Activated CD8-positive, alpha-beta T cell treated with anti-CD3 and anti-CD28 coated beads for 36 hours (primary cell): ENCODE data around the gene SLC22A8. TPM values are rescaled to one million over a fixed set of nuclear protein-coding genes. Genes with fewer than 3 reads are reported as not detected.

ENCODE experiments used
- ATAC-seq: fragments of 200-7000 bp; cut with Tn5 transposase; one replicate; pipeline ENCODE4 v1.10.0; 2021; ENCODE audit warnings: mild to moderate bottlenecking, moderate library complexity
- CTCF ChIA-PET: fragments of 350-600 bp; sonication (Branson Sonifier 250); formaldehyde crosslinking; loops from one replicate; lab custom pipeline; 2021; ENCODE audit warnings: antibody characterized with exemption; lab: Charles Lee
- POLR2A ChIA-PET: fragments of 350-600 bp; sonication (Branson Sonifier 250); formaldehyde crosslinking; loops from one replicate; lab custom pipeline; 2021; ENCODE audit warnings: antibody characterized with exemption; lab: Charles Lee
- DNase-seq: peaks from one replicate; pipeline ENCODE4 v3.0.0-alpha.2; 2020
- H3K27ac Mint-ChIP-seq: one replicate; pipeline ENCODE4 v1.8.0; 2021; ENCODE audit warnings: mild to moderate bottlenecking, mixed read lengths
- H3K27me3 Mint-ChIP-seq: one replicate; pipeline ENCODE4 v1.8.0; 2021; ENCODE audit warnings: mixed read lengths
- H3K36me3 Mint-ChIP-seq: one replicate; pipeline ENCODE4 v1.8.0; 2021; ENCODE audit warnings: low read depth, mixed read lengths
- H3K4me1 Mint-ChIP-seq: one replicate; pipeline ENCODE4 v1.8.0; 2021; ENCODE audit warnings: low read depth, mixed read lengths
- H3K4me3 Mint-ChIP-seq: one replicate; pipeline ENCODE4 v1.8.0; 2021; ENCODE audit warnings: mild to moderate bottlenecking, moderate library complexity, mixed read lengths
- H3K9me3 Mint-ChIP-seq: one replicate; pipeline ENCODE4 v1.8.0; 2021; ENCODE audit warnings: mixed read lengths
- intact Hi-C: fragments of 100-400 bp; cut with micrococcal nuclease; formaldehyde crosslinking; loops from one replicate; pipeline ENCODE4 v1.10.0; 2022
- total RNA-seq, 2 experiments: library from RNA; stranded (reverse); gene quantifications; one replicate each; pipeline ENCODE4 v1.2.3, GENCODE V29; 2021
- TF ChIP-seq, protein P1 (sequence below): fragments of 200-600 bp; IDR thresholded peaks from one replicate; pipeline ENCODE4 v1.8.0; 2022; ENCODE audit warnings: antibody characterized with exemption, mild to moderate bottlenecking

The SLC22A8 gene
- total RNA-seq, 2 experiments from 2014 or later: not detected

GRCh38 chr11:62996271-62996670, 19.4 kb downstream of the SLC22A8 start:
- intact Hi-C loops: no loop called here
- ATAC-seq: no peak
- H3K4me3 Mint-ChIP-seq: no peak overlapping the region
- no peaks in the 10 kb centered on the region for H3K36me3 Mint-ChIP-seq
- no peak for DNase-seq
- TF ChIP-seq, protein P1, sequence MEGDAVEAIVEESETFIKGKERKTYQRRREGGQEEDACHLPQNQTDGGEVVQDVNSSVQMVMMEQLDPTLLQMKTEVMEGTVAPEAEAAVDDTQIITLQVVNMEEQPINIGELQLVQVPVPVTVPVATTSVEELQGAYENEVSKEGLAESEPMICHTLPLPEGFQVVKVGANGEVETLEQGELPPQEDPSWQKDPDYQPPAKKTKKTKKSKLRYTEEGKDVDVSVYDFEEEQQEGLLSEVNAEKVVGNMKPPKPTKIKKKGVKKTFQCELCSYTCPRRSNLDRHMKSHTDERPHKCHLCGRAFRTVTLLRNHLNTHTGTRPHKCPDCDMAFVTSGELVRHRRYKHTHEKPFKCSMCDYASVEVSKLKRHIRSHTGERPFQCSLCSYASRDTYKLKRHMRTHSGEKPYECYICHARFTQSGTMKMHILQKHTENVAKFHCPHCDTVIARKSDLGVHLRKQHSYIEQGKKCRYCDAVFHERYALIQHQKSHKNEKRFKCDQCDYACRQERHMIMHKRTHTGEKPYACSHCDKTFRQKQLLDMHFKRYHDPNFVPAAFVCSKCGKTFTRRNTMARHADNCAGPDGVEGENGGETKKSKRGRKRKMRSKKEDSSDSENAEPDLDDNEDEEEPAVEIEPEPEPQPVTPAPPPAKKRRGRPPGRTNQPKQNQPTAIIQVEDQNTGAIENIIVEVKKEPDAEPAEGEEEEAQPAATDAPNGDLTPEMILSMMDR: no peak
- ChIA-PET CTCF (interaction anchor here (1.0 to 2.0 kb wide), 3 partner anchors 19 to 91 kb away, joined by 3 to 9 read pairs (median 3); no protein-coding TSS in a partner anchor), POLR2A (no interaction called here)
- H3K9me3 Mint-ChIP-seq: no peaks in the 10 kb centered on the region
- H3K4me1 Mint-ChIP-seq: no peaks in the 10 kb centered on the region
- no peak overlapping the region for H3K27ac Mint-ChIP-seq
- H3K27me3 Mint-ChIP-seq: peaks cover 3% of the 10 kb centered on the region

GRCh38 chr11:62994775-62995174, 20.9 kb downstream of the SLC22A8 start:
- Mint-ChIP-seq H3K27me3 (peaks cover 3% of the 10 kb centered on the region), H3K4me1 (no peaks in the 10 kb centered on the region), H3K36me3 (no peaks in the 10 kb centered on the region), H3K4me3 (no peak overlapping the region), H3K9me3 (no peaks in the 10 kb centered on the region), H3K27ac (no peak overlapping the region)
- intact Hi-C loops: no loop called here
- ChIA-PET POLR2A (no interaction called here), CTCF (interaction anchor here (0.8 to 2.0 kb wide), 3 partner anchors 26 to 89 kb away, joined by 3 to 9 read pairs (median 3); no protein-coding TSS in a partner anchor)
- ATAC-seq: no peak
- no peak for DNase-seq
- TF ChIP-seq, protein P1: no peak

- Mint-ChIP-seq H3K4me1 (no peaks in the 10 kb centered on the region), H3K4me3 (no peak overlapping the region), H3K9me3 (no peaks in the 10 kb centered on the region), H3K27ac (no peak overlapping the region), H3K27me3 (peaks cover 5% of the 10 kb centered on the region), H3K36me3 (no peaks in the 10 kb centered on the region)
- ChIA-PET POLR2A (no interaction called here), CTCF (interaction anchor here (1.1 to 2.2 kb wide), 3 partner anchors 13 to 35 kb away, joined by 3 to 6 read pairs (median 6); no protein-coding TSS in a partner anchor)
- intact Hi-C loops: no loop called here
- ATAC-seq (no peak), DNase-seq (no peak)
- TF ChIP-seq, protein P1: no peak
Observed at GRCh38 chr11:62988276-62988675, 27.4 kb downstream of the SLC22A8 start.

DNA sequence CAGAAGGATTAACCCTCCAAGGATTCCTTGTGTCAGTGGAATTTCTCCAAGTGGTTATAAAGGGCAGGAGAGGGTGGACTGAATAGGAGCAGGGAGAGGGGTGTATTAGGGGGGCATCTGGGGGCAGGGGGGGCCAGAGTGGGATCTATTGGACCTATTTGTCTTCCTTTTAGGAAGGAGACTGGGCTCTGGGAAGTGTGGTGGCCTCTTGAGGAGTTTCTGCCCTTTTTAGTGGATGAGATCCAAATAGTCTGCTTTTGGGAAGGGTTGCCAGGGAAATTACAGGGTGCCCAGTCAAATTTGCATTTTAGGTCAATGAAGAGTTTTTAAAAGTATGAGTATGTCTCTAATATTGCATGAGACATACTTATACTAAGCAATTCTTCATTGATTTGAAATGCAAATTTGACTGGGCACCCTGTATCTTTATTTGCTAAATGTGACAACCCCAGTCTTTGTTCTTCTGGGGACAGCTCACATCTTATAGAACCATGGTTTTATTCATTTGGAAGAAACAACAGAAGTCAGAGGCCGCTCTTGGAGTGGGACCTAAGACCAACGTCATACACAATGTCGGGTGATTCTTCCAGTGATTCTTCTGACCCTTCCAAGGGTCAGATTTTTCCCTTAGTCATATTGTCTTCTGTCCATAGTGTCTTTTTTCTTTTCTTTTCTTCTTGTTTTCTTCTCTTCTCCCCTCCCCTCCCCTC, 30.4 kb downstream of the SLC22A8 start:
- H3K4me1 Mint-ChIP-seq: no peaks in the 10 kb centered on the region
- H3K27me3 Mint-ChIP-seq: peaks cover 7% of the 10 kb centered on the region
- DNase-seq: no peak
- intact Hi-C loops: no loop called here
- no peak overlapping the region for H3K27ac Mint-ChIP-seq
- TF ChIP-seq, protein P1: no peak
- no peak for ATAC-seq
- no peaks in the 10 kb centered on the region for H3K36me3 Mint-ChIP-seq
- ChIA-PET POLR2A (no interaction called here), CTCF (interaction anchor here (1.0 kb wide), 1 partner anchor 9 kb away, joined by 4 read pairs; no protein-coding TSS in a partner anchor)
- no peak overlapping the region for H3K4me3 Mint-ChIP-seq
- no peaks in the 10 kb centered on the region for H3K9me3 Mint-ChIP-seq

DNA sequence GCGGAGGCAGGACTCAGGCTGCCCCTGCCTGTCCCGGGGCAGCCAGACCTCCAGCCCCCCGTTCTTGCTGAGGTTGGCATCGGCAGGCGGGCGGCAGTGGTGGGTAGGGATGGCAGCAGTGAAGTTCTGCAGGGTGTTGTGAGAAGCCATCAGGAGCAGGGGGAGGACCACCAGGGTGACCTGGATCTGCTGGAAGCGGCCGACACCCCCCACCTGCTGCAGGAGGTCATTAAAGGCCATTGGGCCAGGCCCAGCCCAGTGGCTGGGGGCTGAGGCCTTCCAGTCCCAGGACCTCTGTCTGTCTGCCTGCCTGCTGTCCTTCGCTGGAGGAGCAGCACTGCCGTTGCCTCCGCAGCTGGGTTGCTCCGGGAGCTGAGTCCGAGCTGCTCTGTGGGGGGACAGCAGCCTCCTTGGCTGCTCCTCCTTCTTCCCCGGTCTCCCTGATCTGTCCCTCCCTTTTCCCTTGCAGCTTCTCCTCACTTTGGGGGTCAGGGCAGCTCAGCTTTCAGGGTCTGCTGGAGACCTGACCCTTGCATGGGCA, 31.1 kb downstream of the SLC22A8 start, which contains the start of gene SLC22A6:
Gene SLC22A6, minus strand, starts transcription at position 517 of the 541 bp plus-strand sequence. Its CDS starts 277 bp downstream, at position 240.
- Mint-ChIP-seq H3K9me3 (no peaks in the 10 kb centered on the region), H3K36me3 (no peaks in the 10 kb centered on the region), H3K4me1 (no peaks in the 10 kb centered on the region), H3K27me3 (peaks cover 8% of the 10 kb centered on the region), H3K27ac (no peak within 1 kb of the TSS), H3K4me3 (no peak within 1 kb of the TSS)
- intact Hi-C loops: no loop called here
- DNase-seq (no peak), ATAC-seq (no peak)
- TF ChIP-seq, protein P1: no peak
- POLR2A ChIA-PET: no interaction called here
- CTCF ChIA-PET: no interaction called here
